Measurements from ENCODE around the gene IQCM. TPM values are rescaled to one million over a fixed set of nuclear protein-coding genes. Genes with fewer than 3 reads are reported as not detected.
"Not testable (repeated sequence)": the region's sequence is repeated elsewhere in the genome, so short reads cannot be mapped to it uniquely, and the experiment has no call there.

The IQCM gene
- total RNA-seq, 1 experiment from 2014 or later, result not detected

- ATAC-seq, result no peak
These were observed 322.2 kb downstream of the IQCM start for GRCh38 chr4:149493492-149493891.

GRCh38 chr4:149489321-149489720 lies 326.3 kb downstream of the IQCM start:
- H3K27me3 ChIP-seq (ENCODE audit: low read length), result no peaks in the 10 kb centered on the region
- no TSS peak for BruUV-seq (replicated peaks)
- POLR2A ChIA-PET (ENCODE audit: unreplicated experiment), result no interaction called here

More at GRCh38 chr4:149493492-149493891, 322.2 kb downstream of the IQCM start:
- Histone ChIP-seq H3K9me2 (replicated peaks; ENCODE audit: low read length) (no peaks in the 10 kb centered on the region), H3K36me3 (ENCODE audit: low read depth, low read length) (no peaks in the 10 kb centered on the region), H3K79me2 (ENCODE audit: low read length) (no peaks in the 10 kb centered on the region), H3K9ac (ENCODE audit: low read length) (no peak overlapping the region), H3K4me2 (ENCODE audit: low read length) (no peak overlapping the region), H4K20me1 (ENCODE audit: low read length) (no peaks in the 10 kb centered on the region), H3K4me1 (ENCODE audit: insufficient read depth, low read length) (no peaks in the 10 kb centered on the region), H3K27ac (ENCODE audit: low read length) (no peak overlapping the region), H3K9me3 (ENCODE audit: low read length) (no peaks in the 10 kb centered on the region), H2AFZ (ENCODE audit: low read length) (no peak overlapping the region), H3K27me3 (ENCODE audit: low read length) (no peaks in the 10 kb centered on the region), H3F3A (ENCODE audit: low read length, unreplicated experiment) (no peaks in the 10 kb centered on the region), H3K4me3 (ENCODE audit: low read length) (no peak overlapping the region)
- ChIA-PET CTCF (no interaction called here), POLR2A (ENCODE audit: unreplicated experiment) (no interaction called here)
- DNase-seq, result no peak
- no peak for TF ChIP-seq CTCF (conservative IDR thresholded peaks at IDR 0.05; ENCODE audit: low read depth, low read length)
- TF ChIP-seq EZH2 (IDR thresholded peaks at IDR 0.05; ENCODE audit: low read length, unreplicated experiment), result no peak
- TF ChIP-seq EZH2phosphoT487 (IDR thresholded peaks at IDR 0.05; ENCODE audit: borderline replicate concordance, low read length), result no peak
- intact Hi-C loops (cut with micrococcal nuclease), result no loop called here
- BruUV-seq (replicated peaks), result no TSS peak

GRCh38 chr4:149486861-149487260 lies 328.8 kb downstream of the IQCM start:
- H3K36me3 ChIP-seq (ENCODE audit: low read depth, low read length), result no peaks in the 10 kb centered on the region
- ChIA-PET POLR2A (ENCODE audit: unreplicated experiment) (no interaction called here), CTCF (no interaction called here)
- intact Hi-C loops (cut with micrococcal nuclease), result no loop called here
- no peak overlapping the region for H3K27ac ChIP-seq (ENCODE audit: low read length)
- TF ChIP-seq EZH2 (IDR thresholded peaks at IDR 0.05; ENCODE audit: low read length, unreplicated experiment) (no peak), EZH2phosphoT487 (IDR thresholded peaks at IDR 0.05; ENCODE audit: borderline replicate concordance, low read length) (no peak), CTCF (conservative IDR thresholded peaks at IDR 0.05; ENCODE audit: low read depth, low read length) (no peak)
- BruUV-seq (replicated peaks), result no TSS peak
- DNase-seq (no peak), ATAC-seq (no peak)
- H3K4me1 ChIP-seq (ENCODE audit: insufficient read depth, low read length), result no peaks in the 10 kb centered on the region
- no peak overlapping the region for H3K4me2 ChIP-seq (ENCODE audit: low read length)
- no peaks in the 10 kb centered on the region for H3K9me3 ChIP-seq (ENCODE audit: low read length)
- no peak overlapping the region for H2AFZ ChIP-seq (ENCODE audit: low read length)
- no peaks in the 10 kb centered on the region for H3K79me2 ChIP-seq (ENCODE audit: low read length)
- H3F3A ChIP-seq (ENCODE audit: low read length, unreplicated experiment), result no peaks in the 10 kb centered on the region
- no peak overlapping the region for H3K9ac ChIP-seq (ENCODE audit: low read length)
- H3K27me3 ChIP-seq (ENCODE audit: low read length), result no peaks in the 10 kb centered on the region
- no peak overlapping the region for H3K4me3 ChIP-seq (ENCODE audit: low read length)
- H3K9me2 ChIP-seq (replicated peaks; ENCODE audit: low read length), result no peaks in the 10 kb centered on the region
- H4K20me1 ChIP-seq (ENCODE audit: low read length), result no peaks in the 10 kb centered on the region

More at GRCh38 chr4:149489321-149489720, 326.3 kb downstream of the IQCM start:
- DNase-seq (no peak), ATAC-seq (no peak)
- Histone ChIP-seq H3K27ac (ENCODE audit: low read length) (no peak overlapping the region), H3K9ac (ENCODE audit: low read length) (no peak overlapping the region), H3K9me3 (ENCODE audit: low read length) (no peaks in the 10 kb centered on the region), H4K20me1 (ENCODE audit: low read length) (no peaks in the 10 kb centered on the region), H3K4me2 (ENCODE audit: low read length) (no peak overlapping the region), H3K4me1 (ENCODE audit: insufficient read depth, low read length) (no peaks in the 10 kb centered on the region), H3F3A (ENCODE audit: low read length, unreplicated experiment) (no peaks in the 10 kb centered on the region), H3K4me3 (ENCODE audit: low read length) (no peak overlapping the region), H3K36me3 (ENCODE audit: low read depth, low read length) (no peaks in the 10 kb centered on the region), H3K9me2 (replicated peaks; ENCODE audit: low read length) (no peaks in the 10 kb centered on the region), H2AFZ (ENCODE audit: low read length) (no peak overlapping the region), H3K79me2 (ENCODE audit: low read length) (no peaks in the 10 kb centered on the region)
- TF ChIP-seq EZH2phosphoT487 (IDR thresholded peaks at IDR 0.05; ENCODE audit: borderline replicate concordance, low read length) (no peak), EZH2 (IDR thresholded peaks at IDR 0.05; ENCODE audit: low read length, unreplicated experiment) (no peak), CTCF (conservative IDR thresholded peaks at IDR 0.05; ENCODE audit: low read depth, low read length) (no peak)
- intact Hi-C loops (cut with micrococcal nuclease), result no loop called here
- CTCF ChIA-PET, result no interaction called here

GRCh38 chr4:149468669-149469068 lies 347.0 kb downstream of the IQCM start:
- H3K4me3 ChIP-seq (ENCODE audit: low read length); H3K79me2 ChIP-seq (ENCODE audit: low read length); ATAC-seq; H3K4me2 ChIP-seq (ENCODE audit: low read length); DNase-seq; H3K9me3 ChIP-seq (ENCODE audit: low read length); POLR2A ChIA-PET (ENCODE audit: unreplicated experiment); BruUV-seq (replicated peaks); H3K36me3 ChIP-seq (ENCODE audit: low read depth, low read length); H3K9ac ChIP-seq (ENCODE audit: low read length); H2AFZ ChIP-seq (ENCODE audit: low read length); H3K4me1 ChIP-seq (ENCODE audit: insufficient read depth, low read length); intact Hi-C loops (cut with micrococcal nuclease); H4K20me1 ChIP-seq (ENCODE audit: low read length); H3K9me2 ChIP-seq (replicated peaks; ENCODE audit: low read length); H3K27ac ChIP-seq (ENCODE audit: low read length); H3F3A ChIP-seq (ENCODE audit: low read length, unreplicated experiment); CTCF ChIA-PET; H3K27me3 ChIP-seq (ENCODE audit: low read length): not testable (repeated sequence)

Measured in PC-3 (cell line).